C4-2B (cell line): ENCODE data around the gene CCDC198.

ENCODE experiments used
- H3K27ac ChIP-seq: fragments of 450-650 bp; 2 replicates; pipeline ENCODE4 v1.5.1; 2017
- ZFX ChIP-seq: fragments of 450-650 bp; IDR thresholded peaks from 2 replicates; pipeline ENCODE4 v1.6.1; 2017
- TF ChIP-seq, protein P1 (sequence below): fragments of 450-650 bp; conservative IDR thresholded peaks from 2 replicates; pipeline ENCODE4 v1.5.1; 2017; ENCODE audit warnings: mild to moderate bottlenecking

The CCDC198 gene

DNA sequence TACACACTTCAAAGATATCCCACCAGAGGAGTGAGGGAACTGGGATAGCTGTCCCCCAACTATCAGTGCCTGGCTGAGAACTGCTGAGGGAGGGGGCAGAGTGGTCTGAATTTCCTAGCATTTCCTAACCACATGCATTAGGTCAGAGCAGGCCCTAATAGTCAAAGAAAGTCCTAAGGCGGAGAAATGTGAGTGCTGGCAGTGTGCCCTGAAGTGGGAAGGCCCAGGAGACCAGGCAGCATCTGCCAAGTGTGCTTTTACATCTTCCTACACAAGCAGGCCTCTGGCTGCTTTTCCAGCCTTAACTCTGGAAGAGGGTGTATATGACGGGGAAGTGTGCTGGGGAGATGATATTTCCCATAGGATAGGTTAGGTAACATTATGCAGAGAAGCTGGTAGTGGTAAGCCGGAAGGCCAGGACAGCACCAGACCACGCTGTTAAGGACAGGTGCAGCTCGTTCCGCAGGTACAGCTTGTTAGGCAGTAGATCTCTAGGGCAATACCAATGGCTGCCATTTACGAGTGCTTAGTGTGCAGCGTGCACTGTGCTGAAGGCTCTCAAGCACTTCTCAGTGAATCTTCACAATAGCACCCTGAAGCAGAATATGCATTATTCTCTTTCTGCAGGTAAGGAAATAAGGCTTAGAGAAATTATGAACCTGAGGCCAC, 9.1 kb upstream of the CCDC198 start:
- no peak for TF ChIP-seq ZFX
- TF ChIP-seq, protein P1, sequence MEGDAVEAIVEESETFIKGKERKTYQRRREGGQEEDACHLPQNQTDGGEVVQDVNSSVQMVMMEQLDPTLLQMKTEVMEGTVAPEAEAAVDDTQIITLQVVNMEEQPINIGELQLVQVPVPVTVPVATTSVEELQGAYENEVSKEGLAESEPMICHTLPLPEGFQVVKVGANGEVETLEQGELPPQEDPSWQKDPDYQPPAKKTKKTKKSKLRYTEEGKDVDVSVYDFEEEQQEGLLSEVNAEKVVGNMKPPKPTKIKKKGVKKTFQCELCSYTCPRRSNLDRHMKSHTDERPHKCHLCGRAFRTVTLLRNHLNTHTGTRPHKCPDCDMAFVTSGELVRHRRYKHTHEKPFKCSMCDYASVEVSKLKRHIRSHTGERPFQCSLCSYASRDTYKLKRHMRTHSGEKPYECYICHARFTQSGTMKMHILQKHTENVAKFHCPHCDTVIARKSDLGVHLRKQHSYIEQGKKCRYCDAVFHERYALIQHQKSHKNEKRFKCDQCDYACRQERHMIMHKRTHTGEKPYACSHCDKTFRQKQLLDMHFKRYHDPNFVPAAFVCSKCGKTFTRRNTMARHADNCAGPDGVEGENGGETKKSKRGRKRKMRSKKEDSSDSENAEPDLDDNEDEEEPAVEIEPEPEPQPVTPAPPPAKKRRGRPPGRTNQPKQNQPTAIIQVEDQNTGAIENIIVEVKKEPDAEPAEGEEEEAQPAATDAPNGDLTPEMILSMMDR, result no peak
- H3K27ac ChIP-seq, result no peak overlapping the region

DNA sequence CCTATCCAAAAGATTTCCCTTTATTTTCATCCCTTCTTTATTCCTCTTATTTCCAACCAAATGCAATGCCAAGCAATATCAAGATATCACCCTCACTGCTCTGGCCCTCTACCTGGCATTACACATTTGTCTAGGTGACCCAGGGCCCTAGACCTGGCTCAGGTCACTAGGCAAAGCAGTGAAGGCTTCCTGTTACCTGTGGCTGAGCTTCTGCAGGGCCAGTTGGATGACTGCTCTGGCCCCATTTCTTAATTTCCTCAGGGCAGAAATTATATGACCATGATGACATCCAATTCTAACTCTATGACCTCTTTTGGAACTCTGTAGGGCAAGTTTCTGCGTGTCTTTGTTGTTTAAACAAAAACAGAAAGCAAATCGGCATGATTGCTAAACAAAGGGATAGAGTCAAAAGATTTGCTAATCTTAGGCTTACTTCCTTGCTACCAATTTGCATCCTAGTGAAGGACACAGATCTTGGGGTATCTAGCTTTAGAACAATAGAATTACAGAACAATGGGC, 7.4 kb upstream of the CCDC198 start:
- TF ChIP-seq ZFX, result no peak
- TF ChIP-seq, protein P1, result no peak
- no peak overlapping the region for H3K27ac ChIP-seq

DNA sequence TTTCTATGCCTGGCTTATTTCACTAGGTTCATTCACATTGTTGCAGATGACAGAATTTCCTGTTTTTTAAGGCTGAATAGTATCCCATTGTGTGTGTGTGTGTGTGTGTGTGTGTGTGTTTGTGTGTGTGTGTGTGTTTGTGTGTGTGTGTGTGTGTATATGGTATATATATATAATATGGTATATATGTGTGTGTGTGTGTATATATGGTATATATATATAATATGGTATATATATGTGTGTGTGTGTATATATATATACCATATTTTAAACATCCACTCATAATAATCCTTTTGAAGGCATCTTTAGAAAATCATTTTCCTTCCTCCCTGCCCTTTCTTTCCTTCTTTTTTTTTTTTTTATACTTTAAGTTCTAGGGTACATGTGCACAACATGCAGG, 5.0 kb upstream of the CCDC198 start:
- no peak for TF ChIP-seq ZFX
- TF ChIP-seq, protein P1, result no peak

DNA sequence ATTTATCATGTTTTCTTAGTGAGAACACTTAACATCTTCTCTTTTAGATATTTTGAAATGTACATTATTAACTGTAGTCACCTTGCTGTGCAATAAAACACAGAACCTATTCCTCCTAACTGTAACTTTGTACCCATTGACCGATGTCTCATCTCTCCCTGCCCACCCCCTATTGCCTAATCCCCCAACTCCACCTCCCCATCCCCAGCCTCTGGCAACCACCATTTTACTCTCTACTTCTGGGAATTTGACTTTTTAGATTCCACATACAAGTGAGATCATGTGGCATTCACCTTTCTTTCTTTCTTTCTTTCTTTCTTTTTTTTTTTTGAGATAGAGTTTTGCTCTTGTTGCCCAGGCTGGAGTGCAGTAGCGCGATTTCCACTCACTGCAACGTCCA, 4.4 kb upstream of the CCDC198 start:
- H3K27ac ChIP-seq, result no peak overlapping the region
- no peak for TF ChIP-seq ZFX
- TF ChIP-seq, protein P1, result no peak

More for the DNA sequence above, 5.0 kb upstream of the CCDC198 start:
- no peak overlapping the region for H3K27ac ChIP-seq

DNA sequence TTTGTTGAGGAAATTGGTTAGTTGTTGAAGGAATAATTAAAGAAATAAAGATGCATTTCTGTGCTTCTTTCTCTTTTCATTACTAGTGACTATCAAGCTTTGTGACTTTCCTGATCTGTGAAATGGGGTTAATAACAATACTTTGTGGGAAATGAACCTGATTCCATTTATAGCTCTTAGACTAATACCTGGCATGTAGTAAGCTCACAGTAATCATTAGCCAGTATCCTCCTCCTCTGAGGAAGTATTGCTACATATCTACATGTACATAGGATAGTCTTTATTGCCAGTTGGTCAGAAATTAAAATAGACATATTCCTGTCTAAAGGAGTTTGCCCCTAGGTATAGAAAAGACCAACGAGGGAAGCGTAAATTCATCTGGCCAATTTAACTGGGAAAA, 1.8 kb upstream of the CCDC198 start:
- TF ChIP-seq, protein P1, result no peak
- no peak for TF ChIP-seq ZFX
- no peak overlapping the region for H3K27ac ChIP-seq

DNA sequence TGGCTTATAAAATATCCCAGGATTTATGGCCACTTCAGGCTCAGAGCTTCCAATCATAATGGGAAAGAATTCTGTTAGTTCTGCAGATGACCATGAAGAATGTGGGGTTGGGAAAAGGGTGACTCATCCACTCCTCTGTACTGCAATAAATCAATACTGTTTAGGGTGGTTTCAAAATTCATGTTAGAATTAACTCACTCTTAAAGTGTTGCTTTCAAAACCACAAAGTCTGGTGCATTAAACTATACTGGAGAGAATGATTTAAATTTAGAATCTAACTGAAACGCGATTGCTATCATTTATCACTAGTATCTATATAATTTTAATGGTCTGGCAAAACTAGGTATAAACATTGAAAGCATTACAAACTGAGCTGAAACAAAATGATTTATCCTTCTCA, 798 bp downstream of the CCDC198 start:
- TF ChIP-seq, protein P1, result no peak
- TF ChIP-seq ZFX, result no peak
- no peak overlapping the region for H3K27ac ChIP-seq

DNA sequence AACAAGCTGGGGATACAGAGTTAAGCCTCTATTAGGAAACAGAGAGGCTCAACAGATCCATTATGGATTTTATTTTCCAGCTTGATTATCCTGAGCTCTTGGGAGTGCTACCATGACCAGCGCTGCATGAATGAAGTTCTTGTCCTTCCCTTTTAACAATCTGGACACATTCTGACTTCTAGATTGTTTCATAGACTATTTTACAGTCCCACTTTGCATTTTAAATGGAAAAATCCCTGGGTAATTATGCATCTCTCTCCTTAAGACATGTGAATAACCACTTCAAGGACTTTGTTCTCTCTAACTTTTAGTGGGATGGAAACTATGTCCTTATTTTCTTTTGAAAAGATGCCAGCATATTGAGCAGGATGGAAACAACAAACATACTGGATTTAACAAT, 2.0 kb downstream of the CCDC198 start:
- no peak overlapping the region for H3K27ac ChIP-seq
- TF ChIP-seq ZFX, result no peak
- TF ChIP-seq, protein P1, result no peak
